ENCODE results near the gene GRID1. TPM values are rescaled to one million over a fixed set of nuclear protein-coding genes. Genes with fewer than 3 reads are reported as not detected.

Gene GRID1
- total and polyA plus RNA-seq, 10 of the 15 experiments (the other 5 are each of a cell fraction or from before 2014, with no cell fraction given): 0.04 to 0.62 (median 0.08) TPM; not detected in 5

GRCh38 chr10:86003201-86003621 lies 363.4 kb downstream of the GRID1 start:
- Histone ChIP-seq H3K36me3 (ENCODE audit: control insufficient read depth in 2 of 2, insufficient read depth in 2 of 2, low read length in 1 of 2) (no peaks in the 10 kb centered on the region), H3K27me3 (replicated peaks in 1 of 2; ENCODE audit: control insufficient read depth in 2 of 2, insufficient read depth in 2 of 2, low read length in 1 of 2) (peaks cover 0 to 6% of the 10 kb centered on the region in 2 experiments; a peak in 3 of 4 replicates), H3K79me2 (ENCODE audit: control insufficient read depth, insufficient read depth, low read length) (no peaks in the 10 kb centered on the region), H3K9ac (ENCODE audit: control insufficient read depth, insufficient read depth, low read length) (no peak overlapping the region), H4K20me1 (ENCODE audit: control insufficient read depth, insufficient read depth) (no peaks in the 10 kb centered on the region), H3K27ac (ENCODE audit: control insufficient read depth, insufficient read depth) (no peak overlapping the region), H2AFZ (ENCODE audit: control insufficient read depth, low read depth, low read length) (no peak overlapping the region), H3K9me3 (replicated peaks; ENCODE audit: control insufficient read depth, insufficient read depth, low read length) (no peaks in the 10 kb centered on the region), H3K4me1 (ENCODE audit: control insufficient read depth, insufficient read depth, low read length) (no peaks in the 10 kb centered on the region), H3K4me3 (no peak overlapping the region), H3K4me2 (ENCODE audit: control insufficient read depth, insufficient read depth) (no peak overlapping the region)
- BruUV-seq (replicated peaks): no TSS peak
- DNase-seq (ENCODE audit: low read depth, low spot score): no peak
- ChIA-PET SMC1A (ENCODE audit: uncharacterized antibody, unreplicated experiment) (interaction anchor here (0.8 kb wide), 1 partner anchor 255 kb away, joined by 3 read pairs; no protein-coding TSS in a partner anchor), POLR2A (no interaction called here), RAD21 (ENCODE audit: unreplicated experiment) (no interaction called here), CTCF (no interaction called here)
- in situ Hi-C loops (cut with MboI): no loop called here
- 16% methylated on average over 3 of the region's 3 CpGs for WGBS (ENCODE audit: insufficient coverage, insufficient replicate concordance, low lambda C conversion rate, missing lambda C conversion rate)
- FAIRE-seq: no peak
- intact Hi-C loops (cut with micrococcal nuclease; ENCODE audit: unreplicated experiment): no loop called here
- no peak for ATAC-seq
- TF ChIP-seq NR2C2 (IDR thresholded peaks at IDR 0.05; ENCODE audit: borderline replicate concordance, control insufficient read depth, insufficient read length, low read depth): no peak
- no peak for TF ChIP-seq NKRF (conservative IDR thresholded peaks at IDR 0.05)
- no peak for TF ChIP-seq ESRRA (IDR thresholded peaks at IDR 0.05; ENCODE audit: low read length)
- no peak for TF ChIP-seq PRDM15 (CRISPR knock-in tag; IDR thresholded peaks at IDR 0.05)
- no peak for TF ChIP-seq PAX5 (IDR thresholded peaks at IDR 0.05; ENCODE audit: borderline replicate concordance, low read depth, low read length)
- TF ChIP-seq REST (IDR thresholded peaks at IDR 0.05; ENCODE audit: low read depth, low read length): no peak
- no peak for TF ChIP-seq IKZF1 (conservative IDR thresholded peaks at IDR 0.05)
- TF ChIP-seq NR2C1 (IDR thresholded peaks at IDR 0.05): no peak
- no peak for TF ChIP-seq SPI1 (IDR thresholded peaks at IDR 0.05; ENCODE audit: borderline replicate concordance, insufficient read depth, low read depth, low read length)
- TF ChIP-seq RELA (IDR thresholded peaks at IDR 0.05; ENCODE audit: borderline replicate concordance, partially characterized antibody): no peak
